GDM1 (cell line): ENCODE data around the gene FBXL17.

Experiments
- DNase-seq: peaks from one replicate; lab custom pipeline; 2025; lab: John Stamatoyannopoulos, UW

The FBXL17 gene

DNA sequence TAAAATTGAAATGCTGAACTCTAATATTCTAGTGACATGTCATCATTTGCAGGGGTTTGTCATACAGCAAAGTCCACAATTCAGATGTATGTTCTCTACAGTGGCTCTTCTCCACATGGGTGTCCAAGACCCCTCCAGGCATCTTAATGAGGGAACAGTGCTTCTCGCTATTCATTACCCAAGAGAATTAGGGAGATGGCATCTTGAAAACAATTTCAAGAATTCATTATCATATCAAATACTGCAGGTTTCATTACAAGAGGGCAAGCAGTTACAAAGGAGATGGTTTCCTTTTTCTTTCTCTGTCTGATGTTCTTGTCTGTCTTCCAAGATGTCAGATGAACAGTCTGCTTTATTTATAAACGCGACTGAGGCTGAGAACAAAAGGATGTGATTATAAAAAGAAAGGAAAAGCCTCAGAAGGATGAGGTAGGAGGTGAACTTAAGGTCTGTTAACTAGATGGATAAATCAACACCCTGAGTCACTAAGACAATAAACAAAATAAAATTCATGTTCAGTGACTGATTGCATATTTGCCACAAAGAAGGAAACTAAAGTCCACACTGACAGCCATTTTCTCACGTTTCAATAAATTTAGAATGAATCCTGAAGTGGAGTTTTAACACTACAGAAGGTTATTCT, 384.4 kb downstream of the FBXL17 start:
- no peak for DNase-seq

DNA sequence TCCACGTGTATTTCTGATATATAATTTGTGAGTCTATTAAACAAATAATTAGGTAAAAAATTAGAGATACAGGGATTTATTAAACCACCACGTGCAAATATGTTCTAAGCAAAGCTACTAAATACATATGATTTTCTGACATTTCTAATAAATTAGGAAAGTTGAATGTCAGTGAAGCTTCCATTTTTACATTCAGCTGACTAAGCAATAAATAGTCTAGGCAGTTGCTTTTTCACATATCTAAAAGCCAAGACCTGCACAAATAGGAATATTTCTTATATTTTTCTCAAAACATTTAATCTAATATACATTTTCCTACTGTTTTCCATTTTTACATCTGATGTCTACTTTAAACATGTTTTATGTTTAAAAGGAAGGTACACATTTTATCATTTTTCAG, 388.6 kb downstream of the FBXL17 start:
- no peak for DNase-seq

DNA sequence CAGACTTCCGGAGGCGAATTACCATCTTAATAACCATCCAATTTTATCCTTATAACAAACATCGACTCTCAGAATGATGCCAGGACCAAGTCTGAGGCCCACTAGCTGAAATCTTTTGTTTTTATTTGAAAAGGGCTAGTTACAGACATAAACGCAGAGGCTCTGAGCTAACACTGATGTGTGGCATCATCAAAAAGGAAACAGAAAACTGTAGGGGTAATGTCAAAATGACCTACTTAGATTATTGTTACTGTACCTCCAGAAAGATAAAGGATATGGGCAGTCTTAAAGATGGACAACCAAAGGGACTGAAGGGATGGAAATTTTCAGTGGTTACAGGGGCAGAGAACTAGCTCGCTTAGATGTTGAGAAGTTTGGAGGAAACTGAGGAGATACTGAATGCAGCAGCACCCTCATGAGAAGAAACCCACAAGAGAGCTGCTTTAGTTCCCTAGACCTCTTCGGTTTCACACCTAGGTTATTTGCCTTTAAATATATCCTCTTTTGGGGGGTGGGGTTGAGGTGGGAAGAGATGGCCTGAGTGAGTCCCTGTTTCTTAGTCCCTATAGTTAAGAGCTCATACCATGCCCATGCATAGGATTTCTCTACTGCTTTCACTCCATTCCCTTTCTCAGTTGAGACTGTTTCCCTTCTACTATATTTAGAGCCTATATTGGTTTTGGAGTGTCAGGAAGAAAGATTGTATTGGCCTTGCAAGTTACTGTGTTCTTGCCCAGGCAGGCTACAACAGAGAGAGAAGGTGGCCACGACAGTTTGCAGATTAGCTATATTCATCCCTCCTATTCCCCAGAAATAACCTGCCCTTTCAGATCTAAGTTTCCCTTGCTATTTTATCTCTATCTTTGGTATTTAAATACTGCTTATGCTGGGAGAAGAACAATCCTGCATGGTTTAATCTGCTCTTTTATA, 390.8 kb downstream of the FBXL17 start:
- DNase-seq = no peak

GRCh38 chr5:107985144-107985543, 396.8 kb downstream of the FBXL17 start:
- no peak for DNase-seq

DNA sequence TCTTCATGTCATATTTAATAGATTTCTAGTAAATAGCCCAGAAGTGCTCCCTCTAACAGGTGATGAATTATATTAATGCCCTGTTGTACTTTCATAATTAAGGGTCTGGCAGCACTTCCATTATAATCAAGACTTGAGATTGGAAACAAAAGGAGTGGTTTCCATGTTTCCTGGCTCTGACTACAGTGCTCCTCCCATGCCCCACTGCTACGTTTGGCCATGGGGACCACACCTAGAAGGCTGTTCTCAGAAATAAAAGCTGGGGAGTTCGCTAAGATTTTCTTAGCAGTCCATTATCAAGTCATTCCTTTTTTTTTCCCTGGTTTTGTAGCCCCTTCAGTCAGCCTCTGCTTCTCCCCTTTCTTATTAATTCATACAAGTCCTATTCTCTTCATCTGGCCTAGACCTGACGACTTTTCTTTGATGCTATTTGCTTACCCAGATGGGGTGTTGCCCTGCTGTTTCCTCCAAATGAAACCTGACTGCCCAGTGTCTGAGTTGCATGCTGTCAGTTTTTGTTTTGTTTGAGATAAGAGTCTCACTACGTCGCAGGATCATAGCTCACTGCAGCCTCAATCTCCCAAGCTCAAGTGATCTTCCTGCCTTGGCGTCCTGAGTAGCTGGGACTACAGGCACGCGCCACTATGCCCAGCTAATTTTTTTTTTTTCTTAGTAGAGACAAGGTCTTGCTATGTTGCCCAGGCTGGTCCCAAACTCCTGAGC, 399.0 kb downstream of the FBXL17 start:
- no peak for DNase-seq

GRCh38 chr5:107980923-107981692, 400.8 kb downstream of the FBXL17 start:
- no peak for DNase-seq

GRCh38 chr5:107979900-107980299, 402.0 kb downstream of the FBXL17 start:
- no peak for DNase-seq

- DNase-seq = no peak
Observed at GRCh38 chr5:107979291-107979690, 402.6 kb downstream of the FBXL17 start.

DNA sequence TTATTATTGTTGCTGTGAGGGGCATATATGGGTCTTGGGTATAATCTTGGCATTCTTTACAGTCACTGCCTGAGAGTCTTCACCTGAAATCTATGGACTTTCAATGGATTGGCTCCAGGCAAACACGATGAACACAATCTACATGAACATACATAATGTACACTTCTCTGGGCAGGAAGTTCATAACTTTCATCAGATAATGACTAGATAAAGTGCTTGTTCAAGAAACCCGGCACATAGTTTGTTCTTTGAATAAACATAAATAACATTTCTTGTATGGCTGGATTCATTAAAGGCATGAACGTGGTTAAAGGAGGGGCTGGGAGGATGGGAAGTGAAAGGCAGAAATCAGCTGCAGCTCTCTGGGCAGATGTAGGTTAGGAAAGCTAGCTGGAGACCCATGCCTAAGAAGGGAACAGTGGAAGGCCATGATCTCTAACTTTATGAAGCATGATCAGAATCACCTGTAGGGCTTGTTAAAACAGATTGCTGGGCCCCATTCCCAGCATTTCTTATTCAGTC, 404.3 kb downstream of the FBXL17 start:
- DNase-seq = no peak

DNA sequence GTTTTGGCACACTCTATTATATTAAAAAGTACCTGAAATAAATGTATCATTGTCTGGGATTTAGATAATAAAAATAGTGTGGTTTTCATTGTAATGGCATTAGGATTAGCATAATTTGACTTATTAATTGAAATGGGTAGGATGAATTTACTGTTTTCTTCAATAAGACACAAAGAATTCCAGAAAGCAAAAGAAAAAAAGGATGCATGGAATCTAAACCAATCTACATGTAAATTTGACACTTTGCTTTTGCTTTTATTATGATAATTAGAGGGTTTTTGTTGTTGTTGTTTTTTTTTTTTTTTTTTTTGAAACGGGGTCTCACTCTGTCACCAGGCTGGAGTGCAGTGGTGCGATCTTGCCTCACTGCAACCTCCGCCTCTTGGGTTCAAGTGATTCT, 406.3 kb downstream of the FBXL17 start:
- no peak for DNase-seq

- DNase-seq = no peak
Observed at GRCh38 chr5:107971846-107972245, 410.1 kb downstream of the FBXL17 start.

- no peak for DNase-seq
Observed at GRCh38 chr5:107969847-107970246, 412.1 kb downstream of the FBXL17 start.

DNA sequence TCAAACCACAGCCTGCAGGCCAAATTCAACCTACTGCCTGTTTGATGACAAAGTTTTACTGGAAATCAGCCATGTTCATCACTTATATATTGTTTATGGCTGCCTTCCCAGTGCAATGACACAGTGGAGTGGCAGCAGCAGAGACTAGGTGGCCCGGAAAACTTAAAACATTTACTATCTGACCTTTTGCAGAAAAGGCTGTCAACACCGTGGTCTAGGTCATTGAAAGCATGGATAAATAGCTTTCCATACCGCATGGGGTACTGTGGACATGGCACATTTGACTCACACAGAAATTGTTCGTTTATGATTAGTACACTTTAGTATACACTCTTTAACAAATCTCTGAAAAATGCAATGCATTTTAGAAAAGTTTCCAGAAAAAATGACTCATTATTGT, 412.9 kb downstream of the FBXL17 start:
- DNase-seq = no peak

DNA sequence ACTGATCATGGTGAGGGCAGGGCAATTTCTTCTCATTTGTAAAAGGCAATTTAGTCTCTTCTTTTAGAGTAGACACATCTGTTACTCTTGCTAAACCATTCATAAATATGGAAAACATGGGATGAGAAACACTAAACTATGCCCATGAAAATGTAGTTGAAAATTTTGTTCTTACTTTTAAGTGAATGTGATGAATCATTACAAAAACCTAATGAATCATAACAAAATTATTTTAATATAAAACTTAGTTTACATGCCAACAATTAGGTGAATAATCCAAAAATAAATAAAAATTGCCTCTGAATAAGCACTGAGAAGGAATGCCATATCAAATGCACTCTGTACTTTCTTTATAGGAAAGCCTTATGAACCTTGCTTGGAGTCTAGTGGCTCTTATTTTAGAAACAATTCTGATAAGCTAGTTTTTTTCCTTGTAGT, 413.5 kb downstream of the FBXL17 start:
- DNase-seq = no peak

DNA sequence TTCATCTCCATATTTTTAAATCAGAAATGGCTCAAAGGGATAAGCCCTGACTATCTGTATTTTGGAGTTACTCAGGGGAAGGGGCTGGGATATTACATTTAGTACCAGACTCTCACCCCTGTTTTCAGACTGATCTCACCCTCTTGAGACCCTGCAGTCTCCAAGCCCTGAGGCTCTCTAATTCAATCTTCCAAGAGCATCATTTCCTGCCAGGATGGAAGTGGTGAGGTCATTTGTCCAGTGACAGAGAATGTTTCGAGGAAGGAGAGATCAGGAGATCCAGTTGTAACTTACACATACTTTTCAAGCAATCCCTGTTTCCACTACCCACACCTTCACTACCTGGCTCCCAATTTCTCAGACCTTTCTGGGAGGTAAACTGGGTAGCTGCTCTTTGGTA, 415.7 kb downstream of the FBXL17 start:
- DNase-seq = no peak

DNA sequence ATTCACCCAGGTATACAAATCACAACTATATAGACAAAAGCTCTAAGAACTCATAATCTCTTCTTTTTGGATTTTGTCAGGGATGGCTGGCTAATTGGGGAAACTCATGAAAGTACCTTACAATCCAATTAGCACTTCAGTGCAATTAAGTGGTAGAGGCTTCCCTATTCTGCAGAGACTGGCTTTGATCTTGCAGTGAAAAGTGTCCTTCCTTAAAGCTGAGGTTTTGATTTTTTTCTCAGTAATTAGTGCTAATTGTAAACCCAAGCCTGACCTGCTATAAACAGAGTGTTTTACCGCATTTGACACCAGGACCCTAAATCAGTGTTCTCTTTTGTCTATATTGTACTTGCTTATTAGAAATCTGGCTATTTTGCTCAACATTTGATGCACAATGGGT, 417.2 kb downstream of the FBXL17 start:
- no peak for DNase-seq

GRCh38 chr5:107959573-107960279, 422.2 kb downstream of the FBXL17 start:
- no peak for DNase-seq

DNA sequence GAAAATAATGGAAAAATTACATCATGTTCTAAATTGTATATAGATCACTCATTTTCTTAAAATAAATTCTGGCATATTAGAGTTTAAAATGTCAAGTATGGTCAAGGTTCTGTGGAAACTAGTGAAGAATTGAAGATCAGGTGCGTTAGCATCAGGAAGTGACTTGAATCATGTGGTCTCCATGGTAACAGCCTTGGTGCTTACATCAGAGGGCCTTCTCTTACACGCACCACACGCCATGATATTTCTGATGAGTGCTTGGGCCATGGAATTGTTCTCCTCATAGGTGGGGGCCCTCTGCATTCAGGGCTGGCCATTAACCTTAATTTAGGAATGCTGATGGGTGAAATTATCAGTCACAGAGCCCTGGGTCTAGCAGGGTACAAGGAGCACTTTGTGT, 423.0 kb downstream of the FBXL17 start:
- no peak for DNase-seq

DNA sequence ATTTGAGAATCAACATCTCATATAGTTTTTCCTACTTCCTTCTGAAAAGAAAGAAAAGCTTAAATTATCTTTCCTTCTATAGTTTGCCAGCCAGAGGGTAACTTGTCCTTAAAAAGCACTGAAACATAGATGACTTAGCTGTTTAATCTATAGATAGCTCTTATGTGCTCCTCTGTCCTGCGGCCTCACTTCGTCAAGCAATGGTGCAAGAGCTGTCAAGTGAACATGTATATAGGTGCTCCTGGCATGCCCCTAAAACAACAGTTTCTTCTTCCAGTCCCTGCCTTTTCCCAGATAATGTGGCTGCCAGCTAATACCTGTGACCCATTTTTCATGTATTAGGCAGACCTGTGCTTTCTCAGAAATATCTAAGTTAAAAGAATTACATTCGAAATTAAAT, 423.5 kb downstream of the FBXL17 start:
- no peak for DNase-seq

GRCh38 chr5:107957051-107957450, 424.8 kb downstream of the FBXL17 start:
- no peak for DNase-seq

- DNase-seq = no peak
Observed at GRCh38 chr5:107955321-107955720, 426.6 kb downstream of the FBXL17 start.
